Liver (tissue), 9 donors: ENCODE measurements around the gene ZFP1. TPM values are rescaled to one million over a fixed set of nuclear protein-coding genes. Genes with fewer than 3 reads are reported as not detected.

ENCODE experiments used
- DNase-seq: peaks from one replicate; pipeline ENCODE4 v3.0.0-alpha.2; 2017; ENCODE audit warnings: low spot score
- H3K27ac ChIP-seq, 2 donors: one replicate each; pipeline ENCODE4 v1.7.0; 2013; ENCODE audit warnings: inconsistent platforms in 2 of 2, low read length in 2 of 2, control low read depth in 1 of 2, low read depth in 1 of 2, mild to moderate bottlenecking in 1 of 2
- H3K27me3 ChIP-seq, 4 donors: one replicate each; pipeline versions ENCODE4 v1.6.1 to v1.7.0; 2013; ENCODE audit warnings: low read length in 3 of 4, inconsistent platforms in 1 of 4, mild to moderate bottlenecking in 1 of 4, moderate library complexity in 1 of 4; ENCODE audit not compliant: control insufficient read depth in 4 of 4, insufficient read depth in 4 of 4
- H3K36me3 ChIP-seq, 4 donors: one replicate each; pipeline versions ENCODE4 v1.6.1 to v1.7.0; 2013; ENCODE audit warnings: low read length in 3 of 4, mild to moderate bottlenecking in 3 of 4, low read depth in 1 of 4, moderate library complexity in 1 of 4; ENCODE audit not compliant: control insufficient read depth in 4 of 4, insufficient read depth in 3 of 4
- H3K4me1 ChIP-seq, 4 donors: one replicate each; pipeline versions ENCODE4 v1.6.1 to v1.7.0; 2013; ENCODE audit warnings: low read length in 3 of 4, mild to moderate bottlenecking in 3 of 4, moderate library complexity in 1 of 4; ENCODE audit not compliant: control insufficient read depth in 4 of 4, insufficient read depth in 4 of 4
- H3K4me3 ChIP-seq, 3 donors: one replicate each; pipeline versions ENCODE4 v1.6.1 to v1.7.0; 2013; ENCODE audit warnings: low read length in 3 of 3, control low read depth in 1 of 3, low read depth in 1 of 3, mild to moderate bottlenecking in 1 of 3
- H3K9ac ChIP-seq, 2 donors: one replicate each; pipeline ENCODE4 v1.7.0; 2013; ENCODE audit warnings: low read length in 2 of 2, mild to moderate bottlenecking in 2 of 2, moderate library complexity in 2 of 2, control low read depth in 1 of 2, low read depth in 1 of 2
- H3K9me3 ChIP-seq, 4 donors: one replicate each; pipeline versions ENCODE4 v1.6.1 to v1.7.0; 2013; ENCODE audit warnings: low read length in 3 of 4; ENCODE audit not compliant: control insufficient read depth in 4 of 4
- EGR1 ChIP-seq, 2 donors: IDR thresholded peaks; 2 replicates each; pipeline ENCODE4 v1.6.1; 2016 to 2018; ENCODE audit warnings: antibody characterized with exemption in 2 of 2, low read depth in 2 of 2
- FOXA1 ChIP-seq: IDR thresholded peaks from 2 replicates; pipeline ENCODE4 v1.6.1; 2016; ENCODE audit warnings: antibody characterized with exemption
- FOXA2 ChIP-seq: IDR thresholded peaks from 2 replicates; pipeline ENCODE4 v1.6.1; 2016; ENCODE audit warnings: antibody characterized with exemption
- GABPA ChIP-seq, 2 donors: IDR thresholded peaks in 1 of 2; conservative IDR thresholded peaks in 1 of 2; 2 replicates each; pipeline ENCODE4 v1.6.1; 2016; ENCODE audit warnings: antibody characterized with exemption in 2 of 2, mild to moderate bottlenecking in 1 of 2, moderate library complexity in 1 of 2
- HNF4A ChIP-seq, 2 donors: conservative IDR thresholded peaks; 2 replicates each; pipeline ENCODE4 v1.6.1; 2016; ENCODE audit warnings: antibody characterized with exemption in 2 of 2, mild to moderate bottlenecking in 2 of 2
- HNF4G ChIP-seq: IDR thresholded peaks from 2 replicates; pipeline ENCODE4 v1.6.1; 2016; ENCODE audit warnings: antibody characterized with exemption
- JUND ChIP-seq, 2 donors: IDR thresholded peaks; 2 replicates each; pipeline ENCODE4 v1.6.1; 2016; ENCODE audit warnings: antibody characterized with exemption in 2 of 2
- NR2F2 ChIP-seq: IDR thresholded peaks from 2 replicates; pipeline ENCODE4 v1.6.1; 2016; ENCODE audit warnings: antibody characterized with exemption
- RAD21 ChIP-seq, 2 donors: IDR thresholded peaks; 2 replicates each; pipeline ENCODE4 v1.6.1; 2016; ENCODE audit warnings: antibody characterized with exemption in 2 of 2, mild to moderate bottlenecking in 2 of 2
- REST ChIP-seq: IDR thresholded peaks from 2 replicates; pipeline ENCODE4 v1.6.1; 2016; ENCODE audit warnings: antibody characterized with exemption, mild to moderate bottlenecking
- RXRA ChIP-seq, 2 donors: IDR thresholded peaks; 2 replicates each; pipeline ENCODE4 v1.6.1; 2017 to 2018; ENCODE audit warnings: antibody characterized with exemption in 2 of 2, mild to moderate bottlenecking in 1 of 2
- SP1 ChIP-seq: IDR thresholded peaks from 2 replicates; pipeline ENCODE4 v1.6.1; 2018; ENCODE audit warnings: antibody characterized with exemption, mild to moderate bottlenecking
- TAF1 ChIP-seq: conservative IDR thresholded peaks from 2 replicates; pipeline ENCODE4 v1.6.1; 2016; ENCODE audit warnings: antibody characterized with exemption, mild to moderate bottlenecking
- YY1 ChIP-seq: IDR thresholded peaks from 2 replicates; pipeline ENCODE4 v1.6.1; 2016; ENCODE audit warnings: antibody characterized with exemption, mild to moderate bottlenecking
- WGBS: extraction: QIAGEN DNeasy Blood & Tissue Kit; methylation state at CpG from one replicate; pipeline ENCODE4 v1.1.7; 2013; 5-methylcytosine and 5-hydroxymethylcytosine counted together
- polyA plus RNA-seq, 2 donors: library from polyadenylated mRNA; stranded (reverse) in 1 of 2; unstranded in 1 of 2; fragments of 200-250 nt in 1 of 2; fragments of >200 nt in 1 of 2; fragmentation: Nextera tagmentation in 1 of 2; extraction: Ambion mirVana in 1 of 2; gene quantifications; one replicate each; pipeline versions ENCODE4 v1.2.1 to v1.2.3, GENCODE V29; 2013 to 2015
- total RNA-seq, 2 donors: library from RNA; depleted of rRNA; stranded (reverse); fragments of >200 nt; gene quantifications; one replicate each; pipeline ENCODE4 v1.2.3, GENCODE V29; 2014
- TF ChIP-seq, protein P1 (sequence below): IDR thresholded peaks from 2 replicates; pipeline ENCODE4 v1.6.1; 2016; ENCODE audit warnings: antibody characterized with exemption
- TF ChIP-seq, protein P2 (sequence below): IDR thresholded peaks from 2 replicates; pipeline ENCODE4 v1.6.1; 2016; ENCODE audit warnings: antibody characterized with exemption
- TF ChIP-seq, protein P3 (sequence below): IDR thresholded peaks from 2 replicates; pipeline ENCODE4 v1.6.1; 2016; ENCODE audit warnings: antibody characterized with exemption
- TF ChIP-seq, protein P4 (sequence below): fragments of 150-350 bp; IDR thresholded peaks from 2 replicates; pipeline ENCODE4 v1.5.1; 2017; ENCODE audit warnings: improper control_type of control experiment, low read depth, low read length; ENCODE audit not compliant: missing input control
- donor health status: healthy.
- donor health status: healthy.
- donor health status: healthy.
- donor health status: healthy.
- donor health status: healthy.

The ZFP1 gene
- total and polyA plus RNA-seq, 4 donors = 3.8 to 8.5 (median 6.0) TPM

- TF ChIP-seq SP1 (no peak), NR2F2 (no peak), EGR1 (IDR thresholded peaks at IDR 0.05; ENCODE audit: low read depth in 2 of 2) (no peak), RXRA (IDR thresholded peaks at IDR 0.05) (no peak), RAD21 (IDR thresholded peaks at IDR 0.05) (no peak), FOXA2 (no peak), HNF4A (conservative IDR thresholded peaks at IDR 0.05) (no peak), FOXA1 (no peak), YY1 (no peak), REST (no peak), HNF4G (no peak), TAF1 (no peak), GABPA (IDR thresholded peaks at IDR 0.05 in 1 of 2, conservative IDR thresholded peaks at IDR 0.05 in 1 of 2) (no peak), JUND (IDR thresholded peaks at IDR 0.05) (no peak)
- TF ChIP-seq, protein P1, sequence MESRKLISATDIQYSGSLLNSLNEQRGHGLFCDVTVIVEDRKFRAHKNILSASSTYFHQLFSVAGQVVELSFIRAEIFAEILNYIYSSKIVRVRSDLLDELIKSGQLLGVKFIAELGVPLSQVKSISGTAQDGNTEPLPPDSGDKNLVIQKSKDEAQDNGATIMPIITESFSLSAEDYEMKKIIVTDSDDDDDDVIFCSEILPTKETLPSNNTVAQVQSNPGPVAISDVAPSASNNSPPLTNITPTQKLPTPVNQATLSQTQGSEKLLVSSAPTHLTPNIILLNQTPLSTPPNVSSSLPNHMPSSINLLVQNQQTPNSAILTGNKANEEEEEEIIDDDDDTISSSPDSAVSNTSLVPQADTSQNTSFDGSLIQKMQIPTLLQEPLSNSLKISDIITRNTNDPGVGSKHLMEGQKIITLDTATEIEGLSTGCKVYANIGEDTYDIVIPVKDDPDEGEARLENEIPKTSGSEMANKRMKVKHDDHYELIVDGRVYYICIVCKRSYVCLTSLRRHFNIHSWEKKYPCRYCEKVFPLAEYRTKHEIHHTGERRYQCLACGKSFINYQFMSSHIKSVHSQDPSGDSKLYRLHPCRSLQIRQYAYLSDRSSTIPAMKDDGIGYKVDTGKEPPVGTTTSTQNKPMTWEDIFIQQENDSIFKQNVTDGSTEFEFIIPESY = no peak
- TF ChIP-seq, protein P2, sequence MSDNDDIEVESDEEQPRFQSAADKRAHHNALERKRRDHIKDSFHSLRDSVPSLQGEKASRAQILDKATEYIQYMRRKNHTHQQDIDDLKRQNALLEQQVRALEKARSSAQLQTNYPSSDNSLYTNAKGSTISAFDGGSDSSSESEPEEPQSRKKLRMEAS = no peak
- TF ChIP-seq, protein P3, sequence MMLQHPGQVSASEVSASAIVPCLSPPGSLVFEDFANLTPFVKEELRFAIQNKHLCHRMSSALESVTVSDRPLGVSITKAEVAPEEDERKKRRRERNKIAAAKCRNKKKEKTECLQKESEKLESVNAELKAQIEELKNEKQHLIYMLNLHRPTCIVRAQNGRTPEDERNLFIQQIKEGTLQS = no peak
- TF ChIP-seq, protein P4, sequence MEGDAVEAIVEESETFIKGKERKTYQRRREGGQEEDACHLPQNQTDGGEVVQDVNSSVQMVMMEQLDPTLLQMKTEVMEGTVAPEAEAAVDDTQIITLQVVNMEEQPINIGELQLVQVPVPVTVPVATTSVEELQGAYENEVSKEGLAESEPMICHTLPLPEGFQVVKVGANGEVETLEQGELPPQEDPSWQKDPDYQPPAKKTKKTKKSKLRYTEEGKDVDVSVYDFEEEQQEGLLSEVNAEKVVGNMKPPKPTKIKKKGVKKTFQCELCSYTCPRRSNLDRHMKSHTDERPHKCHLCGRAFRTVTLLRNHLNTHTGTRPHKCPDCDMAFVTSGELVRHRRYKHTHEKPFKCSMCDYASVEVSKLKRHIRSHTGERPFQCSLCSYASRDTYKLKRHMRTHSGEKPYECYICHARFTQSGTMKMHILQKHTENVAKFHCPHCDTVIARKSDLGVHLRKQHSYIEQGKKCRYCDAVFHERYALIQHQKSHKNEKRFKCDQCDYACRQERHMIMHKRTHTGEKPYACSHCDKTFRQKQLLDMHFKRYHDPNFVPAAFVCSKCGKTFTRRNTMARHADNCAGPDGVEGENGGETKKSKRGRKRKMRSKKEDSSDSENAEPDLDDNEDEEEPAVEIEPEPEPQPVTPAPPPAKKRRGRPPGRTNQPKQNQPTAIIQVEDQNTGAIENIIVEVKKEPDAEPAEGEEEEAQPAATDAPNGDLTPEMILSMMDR = no peak
- H3K27me3 ChIP-seq = peaks cover 0 to 4% (median 0%) of the 10 kb centered on the region in 4 donors
- no peaks in the 10 kb centered on the region for H3K9me3 ChIP-seq
- H3K4me1 ChIP-seq = no peaks in the 10 kb centered on the region
- H3K36me3 ChIP-seq = no peaks in the 10 kb centered on the region
- H3K27ac ChIP-seq = no peak overlapping the region
- no peak overlapping the region for H3K4me3 ChIP-seq
- no peak for DNase-seq
- H3K9ac ChIP-seq = no peak overlapping the region
- 93% methylated on average over 21 of the region's 21 CpGs for WGBS
Observed at GRCh38 chr16:75192606-75193264, 44.4 kb downstream of the ZFP1 start.
